HG03066 (cell line): ENCODE results near the gene MAB21L1.

Experiments
- ATAC-seq: cut with Tn5 transposase; IDR thresholded peaks from one replicate; pipeline ENCODE4 v1.9.1; 2021; ENCODE audit warnings: low read depth; ENCODE audit not compliant: unreplicated experiment

Gene MAB21L1

GRCh38 chr13:35480346-35480745 is 3.9 kb upstream of the MAB21L1 start:
- no peak for ATAC-seq

GRCh38 chr13:35479706-35480105 is 3.2 kb upstream of the MAB21L1 start:
- no peak for ATAC-seq

DNA sequence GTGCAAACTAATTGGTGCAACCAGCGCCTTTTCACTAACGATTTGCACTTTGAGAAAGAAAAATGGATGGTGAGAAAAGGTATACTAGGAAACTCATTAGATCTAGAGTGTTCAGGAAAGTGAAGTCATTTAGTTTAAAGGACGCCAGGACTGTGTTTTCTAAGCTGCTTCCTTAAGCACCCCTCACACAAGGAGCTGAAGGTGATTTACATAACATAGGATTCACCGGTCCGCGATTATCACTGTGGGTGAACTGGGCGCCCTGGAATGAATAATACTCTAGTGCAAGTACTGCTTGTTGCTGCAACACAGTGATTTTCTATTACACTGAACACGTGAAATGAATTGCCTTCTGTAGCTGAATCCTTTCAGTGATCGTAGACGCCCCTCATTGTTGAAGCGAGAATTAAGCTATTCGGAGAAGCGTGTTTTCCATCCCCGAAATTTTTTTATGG is 2.6 kb upstream of the MAB21L1 start:
- no peak for ATAC-seq

DNA sequence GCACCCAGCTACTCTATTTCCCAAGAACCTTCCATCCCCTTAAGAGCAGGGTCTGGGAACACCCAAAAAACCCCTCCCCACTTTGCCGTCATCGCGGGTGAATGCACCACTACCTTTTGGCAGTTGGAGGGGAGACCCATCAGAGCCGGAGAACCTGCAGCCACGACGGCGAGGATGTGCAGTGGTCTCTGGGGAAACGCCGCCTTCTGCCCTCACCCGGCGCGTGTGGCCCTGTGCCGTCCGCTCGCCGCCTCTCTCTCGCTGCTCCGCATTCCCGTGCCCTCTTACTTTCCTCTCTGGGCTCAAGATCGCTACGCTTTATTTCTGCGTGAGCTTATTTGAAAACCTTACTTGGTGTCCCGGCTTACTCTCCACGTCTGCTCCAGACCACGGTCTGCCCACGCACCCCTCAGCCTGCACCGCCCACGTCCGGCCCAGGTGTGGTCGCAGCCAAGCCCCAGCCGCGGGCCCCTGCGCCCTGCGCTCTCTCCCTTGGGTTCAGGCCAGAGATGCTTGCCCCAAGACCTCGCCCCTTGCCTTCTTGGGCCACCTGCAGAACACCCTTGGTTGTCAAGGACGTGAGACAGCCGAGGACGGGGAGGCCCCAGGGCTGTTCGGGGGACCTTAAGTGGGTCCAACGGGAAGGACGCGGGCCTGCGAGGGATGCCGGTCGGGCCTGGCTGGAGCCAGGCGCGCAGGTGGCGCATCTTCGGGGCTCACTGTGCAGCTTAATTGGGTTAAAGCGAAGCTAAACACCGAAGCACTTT is 2.0 kb upstream of the MAB21L1 start:
- ATAC-seq, result no peak

DNA sequence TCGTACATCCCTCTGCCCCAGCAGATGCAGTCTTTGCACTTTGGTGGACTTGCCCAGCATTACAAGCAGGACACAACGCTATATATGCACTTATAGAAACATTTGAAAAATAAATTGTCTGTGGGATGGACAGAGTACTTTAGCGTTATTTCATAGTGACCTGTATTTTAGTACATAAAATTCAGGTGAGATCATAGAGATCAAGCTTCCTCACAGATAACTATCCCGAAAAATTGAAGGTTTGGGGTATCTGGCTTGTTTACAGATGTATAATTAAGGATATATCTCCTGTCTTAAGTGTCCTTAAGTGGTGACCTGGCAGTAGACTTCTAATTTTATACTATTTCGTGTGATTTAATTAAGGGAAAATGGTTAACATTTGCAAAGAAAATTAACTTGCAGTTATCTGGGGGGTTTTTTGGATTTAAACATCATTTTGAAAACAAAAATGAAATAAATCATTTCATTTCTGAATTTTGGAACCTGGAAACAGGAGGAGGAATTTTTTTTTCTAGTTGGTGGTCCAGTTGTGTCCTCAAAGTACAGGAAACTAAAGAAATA is 977 bp upstream of the MAB21L1 start:
- ATAC-seq, result no peak

- ATAC-seq, result no peak
These were observed 1.1 kb downstream of the MAB21L1 start for GRCh38 chr13:35475212-35475959.

DNA sequence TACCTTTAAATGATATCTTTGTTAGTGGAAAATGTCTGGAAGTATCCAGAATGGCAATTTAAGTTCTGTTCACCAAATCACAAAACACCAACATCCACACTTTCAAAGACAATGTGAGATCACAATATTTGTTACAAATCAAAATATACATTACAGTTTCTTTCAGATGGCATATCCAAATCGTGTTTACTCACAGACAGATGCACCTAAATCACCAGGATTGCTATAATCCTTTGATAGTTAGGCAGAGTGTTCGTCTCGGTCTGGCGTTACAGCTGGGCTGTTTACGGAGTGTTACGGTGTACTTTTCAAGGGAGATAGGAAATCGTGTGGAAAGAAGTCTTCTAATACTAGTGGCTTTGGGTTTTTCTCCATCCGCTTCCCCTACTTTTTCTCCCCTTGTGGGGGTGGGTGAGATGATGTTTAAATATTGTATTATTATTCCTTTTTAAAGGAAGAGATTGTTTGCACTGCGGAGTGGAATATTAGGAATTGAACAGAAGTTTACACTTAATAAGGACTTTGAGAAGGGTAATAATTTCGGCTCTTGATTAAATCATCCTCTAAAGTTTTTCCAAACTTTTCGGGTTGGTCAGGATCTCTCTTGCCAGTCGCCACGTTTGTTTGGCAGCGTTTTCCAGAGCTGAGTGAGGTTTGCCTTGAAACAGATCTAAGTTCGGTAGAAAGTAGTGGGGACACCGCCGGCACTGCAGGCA is 1.8 kb downstream of the MAB21L1 start:
- no peak for ATAC-seq

GRCh38 chr13:35473802-35474201 is 2.7 kb downstream of the MAB21L1 start:
- no peak for ATAC-seq

GRCh38 chr13:35473206-35473775 is 3.2 kb downstream of the MAB21L1 start:
- ATAC-seq, result no peak

DNA sequence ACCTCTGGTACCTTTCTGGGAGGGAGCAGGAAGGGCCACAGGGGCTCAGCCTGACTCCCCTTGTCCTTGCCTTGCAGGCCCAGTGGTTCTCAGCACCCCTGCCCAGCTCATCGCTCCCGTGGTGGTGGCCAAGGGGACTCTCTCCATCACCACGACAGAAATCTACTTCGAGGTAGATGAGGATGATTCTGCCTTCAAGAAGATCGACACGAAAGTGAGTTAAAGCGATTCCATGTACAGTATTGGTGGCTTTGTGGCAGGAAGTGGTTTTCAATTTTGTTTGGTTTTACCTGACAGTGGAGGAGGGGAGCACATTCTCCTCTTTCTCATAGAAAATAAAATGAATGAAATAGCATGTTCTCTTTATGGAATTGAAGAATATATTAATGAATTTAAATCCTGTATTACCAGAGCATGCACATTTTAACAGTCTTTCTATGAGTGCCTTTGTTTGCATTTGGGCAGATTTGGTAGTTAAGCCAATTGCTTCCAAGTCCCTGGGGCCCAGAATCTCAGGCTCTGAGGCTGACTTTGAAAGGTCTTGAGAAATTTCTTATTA is 4.1 kb downstream of the MAB21L1 start:
- ATAC-seq, result no peak

DNA sequence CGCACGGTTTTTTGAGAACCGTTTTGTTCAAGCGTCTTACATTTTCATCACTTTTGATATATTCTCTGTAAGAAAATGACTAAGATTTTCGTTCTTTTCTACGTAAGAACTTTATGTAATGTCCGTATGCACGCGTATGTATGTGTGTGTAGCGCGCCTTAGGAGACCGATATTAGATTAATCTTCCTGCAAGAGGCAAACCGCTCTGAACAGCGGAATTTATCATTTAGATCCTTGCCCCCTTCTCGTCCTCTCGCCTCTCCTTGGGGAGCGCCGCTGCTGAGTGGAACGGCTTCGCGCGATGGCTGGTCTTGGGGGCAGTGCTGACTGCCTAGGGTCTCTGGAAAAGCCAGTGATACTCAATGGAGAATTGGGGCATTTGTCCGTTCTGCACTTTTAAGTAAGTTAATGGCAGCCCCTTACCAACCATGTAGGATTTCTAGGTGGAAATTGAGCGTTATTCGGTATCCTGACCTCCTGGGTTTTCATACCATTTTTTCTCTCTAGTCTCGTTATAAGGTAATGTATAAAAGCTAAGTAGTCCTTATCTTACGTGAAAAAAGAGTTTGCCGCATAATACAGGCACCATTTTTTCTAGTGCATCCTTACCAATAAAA is 4.7 kb downstream of the MAB21L1 start:
- no peak for ATAC-seq

DNA sequence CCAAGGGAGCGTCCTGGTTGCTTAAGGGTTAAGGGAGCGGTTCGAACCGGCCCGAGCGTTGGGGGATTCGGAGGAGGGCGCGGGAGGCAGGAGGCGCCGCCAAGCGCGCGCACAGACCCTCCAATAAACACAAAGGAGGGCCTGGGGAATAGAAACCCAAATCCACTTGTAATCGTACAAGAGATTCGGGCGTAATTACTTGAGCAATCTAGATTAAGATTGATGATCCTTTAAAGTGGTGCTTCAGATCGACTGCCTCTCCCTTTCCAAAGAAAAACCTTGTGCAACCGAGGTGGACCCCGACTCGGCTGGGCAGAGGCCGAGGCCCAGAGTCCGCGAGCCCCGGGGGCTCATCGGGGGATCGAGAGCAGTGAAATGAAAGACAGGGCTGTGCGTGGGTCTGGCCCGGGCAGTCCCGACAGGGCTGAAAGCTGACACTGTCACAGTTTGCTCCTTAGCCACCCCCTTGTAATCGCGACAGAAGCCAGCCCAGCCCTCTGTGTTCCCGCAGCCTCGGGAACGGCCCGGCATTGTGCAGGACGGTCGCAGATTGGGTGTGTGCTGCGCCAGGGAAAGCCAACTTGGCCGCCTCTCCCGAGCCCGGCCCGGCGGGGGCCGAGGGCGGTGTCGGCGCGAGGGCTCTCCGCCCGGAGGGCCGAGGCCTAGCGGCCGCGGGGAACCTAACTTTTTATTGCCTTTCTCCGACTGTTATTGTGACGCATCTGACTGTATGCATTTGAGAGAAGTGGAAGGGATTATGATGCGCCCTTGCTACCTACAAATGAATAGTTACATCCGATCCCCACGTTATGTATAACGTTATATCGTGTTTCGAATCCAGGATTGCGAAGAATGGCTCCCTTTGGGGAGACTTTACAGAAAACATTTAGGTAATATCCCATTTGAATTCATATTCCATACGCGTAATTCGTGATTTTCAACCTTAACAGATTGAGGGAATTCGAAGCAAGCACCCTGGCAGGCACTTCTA is 5.5 kb downstream of the MAB21L1 start:
- ATAC-seq, result no peak

DNA sequence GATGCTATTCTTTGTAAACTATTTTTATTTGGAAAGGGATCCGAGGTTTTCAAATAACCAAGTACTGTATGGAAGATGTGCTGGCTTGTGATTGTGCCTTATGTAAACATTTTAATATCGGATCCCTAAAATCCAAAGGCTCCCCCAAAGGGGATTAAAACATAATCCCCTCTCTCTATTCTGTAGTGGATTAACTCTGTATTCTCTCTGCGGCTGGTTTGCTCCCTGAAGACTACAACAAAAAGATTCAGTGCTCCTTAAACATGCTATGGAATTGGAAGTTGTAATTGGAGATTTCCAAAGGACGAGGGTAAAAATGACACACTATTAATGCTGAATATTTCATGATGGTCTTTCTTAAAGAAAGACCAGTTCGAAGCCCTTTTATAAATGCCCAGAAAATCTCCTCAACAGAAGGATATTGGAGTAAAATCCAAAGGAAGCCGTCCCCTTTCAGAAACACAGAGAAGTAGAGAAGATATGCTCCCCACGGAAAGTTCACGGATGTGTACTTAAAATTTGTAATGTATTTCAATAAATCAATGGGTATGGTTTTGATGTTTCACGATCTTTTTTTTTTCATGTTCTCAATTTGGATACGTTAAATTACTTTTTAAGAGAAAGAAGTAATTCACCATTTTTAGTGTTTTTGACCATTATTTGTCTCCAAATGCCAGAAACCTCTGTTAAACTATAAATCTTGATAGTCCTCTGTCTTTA is 6.5 kb downstream of the MAB21L1 start:
- ATAC-seq, result no peak

GRCh38 chr13:35468195-35468594 is 8.3 kb downstream of the MAB21L1 start:
- no peak for ATAC-seq

GRCh38 chr13:35465371-35465770 is 11.1 kb downstream of the MAB21L1 start:
- ATAC-seq, result no peak

DNA sequence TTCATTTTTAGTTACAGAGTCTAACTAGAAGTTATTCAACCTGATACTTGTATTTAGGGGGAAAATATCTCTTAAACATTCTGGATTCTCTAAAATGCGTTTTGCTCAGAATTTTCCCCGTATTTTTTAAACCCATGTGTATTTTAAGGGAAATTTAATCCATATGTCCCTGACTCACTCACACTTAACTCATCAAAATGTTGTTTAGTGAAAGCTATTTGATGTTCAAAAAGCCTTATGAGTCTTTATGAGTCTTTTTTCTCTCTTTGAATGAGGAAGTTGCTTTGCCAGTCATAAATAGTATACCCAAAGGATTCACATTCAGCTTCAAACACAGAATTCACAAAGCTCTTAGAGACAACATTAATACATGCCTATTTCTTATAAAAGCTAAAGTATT is 16.4 kb downstream of the MAB21L1 start:
- ATAC-seq, result no peak

- no peak for ATAC-seq
These were observed 19.2 kb downstream of the MAB21L1 start for GRCh38 chr13:35457258-35457657.

DNA sequence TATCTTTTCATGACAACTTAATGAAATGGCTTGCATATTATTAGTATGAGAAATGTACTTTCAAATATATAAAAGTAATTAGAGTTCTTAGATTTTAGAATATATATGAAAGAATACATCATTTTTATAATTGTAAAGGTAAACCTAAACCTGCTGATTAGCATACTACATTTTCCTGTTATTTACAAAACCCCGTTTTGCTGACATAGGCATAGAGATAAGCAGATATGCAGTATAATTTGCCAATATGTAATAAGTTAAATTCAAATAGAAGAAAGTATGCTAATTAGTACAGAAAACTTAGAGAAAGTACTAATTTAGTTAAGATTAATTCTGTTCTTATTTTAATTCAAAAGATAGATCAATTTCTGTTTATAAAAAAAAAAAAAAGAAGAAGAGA is 21.5 kb downstream of the MAB21L1 start:
- ATAC-seq, result no peak
